GM12878 (cell line): ENCODE data around the gene NKAIN2. TPM values are rescaled to one million over a fixed set of nuclear protein-coding genes. Genes with fewer than 3 reads are reported as not detected.

ENCODE experiments used
- ATAC-seq: fragments of 200-7000 bp; cut with Tn5 transposase; 3 replicates; pipeline ENCODE4 v1.9.1; 2020; ENCODE audit warnings: mild to moderate bottlenecking, moderate library complexity
- BruUV-seq: library from RNA; stranded (reverse); fragments of 400-500 nt; replicated peaks from 2 replicates; lab custom pipeline; 2021; lab: Mats Ljungman, UMichigan
- CTCF ChIA-PET: fragments of 300-600 bp; sonication (Branson Sonifier 250); formaldehyde crosslinking; extraction: SDS; loops from one replicate; lab custom pipeline; 2021; ENCODE audit warnings: inconsistent platforms; lab: Yijun Ruan, JAX
- POLR2A ChIA-PET: fragments of 350-600 bp; formaldehyde crosslinking; extraction: SDS; loops from one replicate; lab custom pipeline; 2021; ENCODE audit warnings: inconsistent platforms; lab: Charles Lee
- RAD21 ChIA-PET: fragments of 300-600 bp; sonication (Branson Sonifier 250); formaldehyde crosslinking; loops from one replicate; lab custom pipeline; 2023; ENCODE audit warnings: antibody characterized with exemption; ENCODE audit not compliant: unreplicated experiment; lab: Charles Lee
- SMC1A ChIA-PET: fragments of 300-600 bp; sonication (Branson Sonifier 250); formaldehyde crosslinking; loops from one replicate; lab custom pipeline; 2023; ENCODE audit not compliant: unreplicated experiment, uncharacterized antibody; lab: Charles Lee
- DNase-seq: peaks from one replicate; pipeline ENCODE4 v3.0.0-alpha.2; 2011; ENCODE audit warnings: low read depth, low spot score
- FAIRE-seq: peaks from 3 replicates; lab custom pipeline; 2011; peaks lifted over from hg19 to GRCh38; lab: Jason Lieb, UNC
- H2AFZ ChIP-seq: 2 replicates; pipeline ENCODE4 v1.6.0; 2011; ENCODE audit warnings: low read depth, low read length, control low read depth; ENCODE audit not compliant: control insufficient read depth
- H3K27ac ChIP-seq: 2 replicates; pipeline ENCODE4 v1.5.1; 2011; ENCODE audit warnings: control low read depth; ENCODE audit not compliant: control insufficient read depth, insufficient read depth
- H3K27me3 ChIP-seq, 2 experiments: replicated peaks in 1 of 2; 2 replicates each; pipeline versions ENCODE4 v1.6.0 to v1.6.1; 2011; ENCODE audit warnings: low read length in 1 of 2; ENCODE audit not compliant: control insufficient read depth in 2 of 2, insufficient read depth in 2 of 2
- H3K36me3 ChIP-seq, 2 experiments: 2 replicates each; pipeline ENCODE4 v1.5.1; 2011; ENCODE audit warnings: low read length in 1 of 2; ENCODE audit not compliant: control insufficient read depth in 2 of 2, insufficient read depth in 2 of 2
- H3K4me1 ChIP-seq: 2 replicates; pipeline ENCODE4 v1.6.1; 2011; ENCODE audit warnings: mild to moderate bottlenecking, low read length, moderate library complexity, mixed read lengths; ENCODE audit not compliant: control insufficient read depth, insufficient read depth
- H3K4me2 ChIP-seq: 2 replicates; pipeline ENCODE4 v1.6.0; 2011; ENCODE audit warnings: control low read depth; ENCODE audit not compliant: control insufficient read depth, insufficient read depth
- H3K4me3 ChIP-seq: fragments of 200-600 bp; sonication (generic); 2 replicates; pipeline ENCODE4 v1.5.1; 2016
- H3K79me2 ChIP-seq: 2 replicates; pipeline ENCODE4 v1.6.0; 2011; ENCODE audit warnings: low read length; ENCODE audit not compliant: control insufficient read depth, insufficient read depth
- H3K9ac ChIP-seq: 2 replicates; pipeline ENCODE4 v1.8.0; 2011; ENCODE audit warnings: low read length, control low read depth, mixed read lengths; ENCODE audit not compliant: control insufficient read depth, insufficient read depth
- H3K9me3 ChIP-seq: replicated peaks from 3 replicates; pipeline ENCODE4 v1.5.1; 2011; ENCODE audit warnings: mild to moderate bottlenecking, low read length; ENCODE audit not compliant: control insufficient read depth, insufficient read depth
- H4K20me1 ChIP-seq: 2 replicates; pipeline ENCODE4 v1.6.0; 2011; ENCODE audit not compliant: control insufficient read depth, insufficient read depth
- BACH1 ChIP-seq: fragments of 450-650 bp; IDR thresholded peaks from 2 replicates; pipeline ENCODE4 v1.6.1; 2017; ENCODE audit warnings: mild to moderate bottlenecking, borderline replicate concordance
- BHLHE40 ChIP-seq, 2 experiments: fragments of 450-650 bp in 1 of 2; IDR thresholded peaks; 2 replicates each; pipeline ENCODE4 v1.6.1; 2011 to 2017; ENCODE audit warnings: low read depth in 2 of 2, borderline replicate concordance in 1 of 2, improper control_type of control experiment in 1 of 2, low read length in 1 of 2, mild to moderate bottlenecking in 1 of 2
- CEBPZ ChIP-seq: fragments of 150-350 bp; IDR thresholded peaks from 2 replicates; pipeline ENCODE4 v1.6.1; 2016; ENCODE audit warnings: low read depth, low read length
- CREM ChIP-seq: IDR thresholded peaks from 2 replicates; pipeline ENCODE4 v1.6.1; 2014; ENCODE audit warnings: antibody characterized with exemption, low read depth
- CTCF ChIP-seq, 3 experiments: IDR thresholded peaks in 2 of 3; conservative IDR thresholded peaks in 1 of 3; 2 replicates each; pipeline ENCODE4 v1.5.1; 2011; ENCODE audit warnings: low read depth in 3 of 3, low read length in 3 of 3, mild to moderate bottlenecking in 3 of 3, control low read depth in 2 of 3, moderate library complexity in 2 of 3, inconsistent platforms in 1 of 3, mixed read lengths in 1 of 3; ENCODE audit not compliant: control insufficient read depth in 2 of 3, insufficient read depth in 1 of 3; ENCODE audit errors: extremely low read depth in 1 of 3
- EED ChIP-seq: sonication (generic); IDR thresholded peaks from 2 replicates; pipeline ENCODE4 v1.6.1; 2016; ENCODE audit warnings: antibody characterized with exemption, low read depth
- RAD21 ChIP-seq: IDR thresholded peaks from 2 replicates; pipeline ENCODE4 v1.6.1; 2011; ENCODE audit warnings: mild to moderate bottlenecking, low read depth, low read length, moderate library complexity; ENCODE audit not compliant: insufficient read depth
- SMC3 ChIP-seq: IDR thresholded peaks from 2 replicates; pipeline ENCODE4 v1.6.1; 2011; ENCODE audit warnings: low read length, improper control_type of control experiment, borderline replicate concordance
- WGBS: methylation state at CpG from one replicate; pipeline ENCODE4 v1.1.6; 2016; ENCODE audit warnings: low lambda C conversion rate; ENCODE audit not compliant: insufficient replicate concordance, insufficient coverage; ENCODE audit errors: missing lambda C conversion rate; 5-methylcytosine and 5-hydroxymethylcytosine counted together
- in situ Hi-C: fragments of 300-500 bp; cut with MboI; formaldehyde crosslinking; loops from 9 replicates; pipeline ENCODE4 v1.14.3; 2018; ENCODE audit warnings: mixed read lengths
- intact Hi-C: fragments of 100-400 bp; cut with micrococcal nuclease; formaldehyde crosslinking; loops from one replicate; pipeline ENCODE4 v1.14.2; 2022; ENCODE audit not compliant: unreplicated experiment
- polyA plus RNA-seq, 11 experiments: library from polyadenylated mRNA; depleted of rRNA in 4 of 11; unstranded in 6 of 11; stranded (reverse) in 5 of 11; fragments of >200 nt; fragmentation: Nextera tagmentation in 4 of 11; fragmentation: Illumina TruSeq in 1 of 11; extraction: Ambion mirVana in 4 of 11; extraction: Trizol in 1 of 11; gene quantifications; 1 replicate in 1 of 11; 2 replicates in 10 of 11; pipeline versions ENCODE4 v1.2.1 to v1.2.3, GENCODE V29; 2011 to 2016; ENCODE audit warnings: inconsistent platforms in 2 of 11, missing spikeins in 2 of 11, low read depth in 1 of 11
- total RNA-seq, 4 experiments: library from RNA; depleted of rRNA in 3 of 4; stranded (reverse); fragments of >200 nt in 3 of 4; fragmentation: Illumina TruSeq in 1 of 4; extraction: Trizol in 1 of 4; gene quantifications; 2 replicates each; pipeline versions ENCODE4 v1.2.1 to v1.2.3, GENCODE V29; 2013 to 2021

Gene NKAIN2
- total and polyA plus RNA-seq, 10 of the 15 experiments (the other 5 are each of a cell fraction or from before 2014, with no cell fraction given), result not detected

DNA sequence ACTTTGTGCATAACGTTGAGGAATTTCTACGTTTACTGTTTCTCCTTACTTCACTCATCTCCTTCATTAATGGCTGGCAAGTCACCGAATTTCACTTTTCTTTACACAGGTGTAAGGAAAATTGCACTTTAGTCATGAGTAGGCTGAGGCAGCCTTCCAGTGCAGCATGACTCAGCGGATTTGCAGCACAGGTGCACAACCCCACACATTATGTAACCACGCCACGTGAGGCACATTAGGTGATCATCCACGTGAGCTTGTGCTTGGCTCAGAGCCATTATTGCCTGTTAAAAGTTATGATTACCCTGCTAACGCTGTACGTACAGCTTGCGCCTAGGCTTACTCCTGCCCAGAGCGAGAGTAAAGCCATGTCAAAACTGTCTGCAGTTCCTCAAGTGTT is 158.8 kb downstream of the NKAIN2 start:
- Histone ChIP-seq H3K4me2 (no peak overlapping the region), H3K36me3 (no peaks in the 10 kb centered on the region), H3K9me3 (no peaks in the 10 kb centered on the region), H3K4me1 (no peaks in the 10 kb centered on the region), H3K4me3 (no peak overlapping the region), H3K9ac (no peak overlapping the region), H2AFZ (no peak overlapping the region), H4K20me1 (no peaks in the 10 kb centered on the region), H3K27me3 (no peaks in the 10 kb centered on the region), H3K79me2 (no peaks in the 10 kb centered on the region), H3K27ac (no peak overlapping the region)
- ChIA-PET RAD21 (no interaction called here), POLR2A (no interaction called here), SMC1A (no interaction called here), CTCF (no interaction called here)
- FAIRE-seq, result no peak
- TF ChIP-seq CREM (no peak), BHLHE40 (IDR thresholded peaks at IDR 0.05; ENCODE audit: borderline replicate concordance in 1 of 2, low read depth in 2 of 2, low read length in 1 of 2) (peak in 1 of 2 experiments; percentile 36; a peak in 1 of 4 replicates), BACH1 (peak; percentile 80; the same call in 1 of the 2 replicates)
- BruUV-seq, result no TSS peak
- intact Hi-C loops (no loop called here), in situ Hi-C loops (no loop called here)
- WGBS, result 35% methylated on average over 11 of the region's 11 CpGs
- DNase-seq, result no peak
- ATAC-seq, result no peak; the same call in 2 of the 3 replicates

GRCh38 chr6:123965894-123966293 is 162.2 kb downstream of the NKAIN2 start:
- intact Hi-C loops, result loop anchor here (1.0 kb wide), 1 partner anchor 164 kb away; no protein-coding TSS in a partner anchor
- Histone ChIP-seq H3K27me3 (no peaks in the 10 kb centered on the region), H4K20me1 (no peaks in the 10 kb centered on the region), H3K4me3 (no peak overlapping the region), H2AFZ (no peak overlapping the region), H3K9me3 (no peaks in the 10 kb centered on the region), H3K4me1 (no peaks in the 10 kb centered on the region), H3K27ac (no peak overlapping the region), H3K36me3 (no peaks in the 10 kb centered on the region), H3K4me2 (no peak overlapping the region), H3K9ac (no peak overlapping the region), H3K79me2 (no peaks in the 10 kb centered on the region)
- DNase-seq (no peak), ATAC-seq (no peak), FAIRE-seq (no peak)
- POLR2A ChIA-PET, result no interaction called here
- WGBS, result 19% methylated on average over 4 of the region's 4 CpGs
- CTCF ChIA-PET, result interaction anchor here (1.6 to 2.8 kb wide), 2 partner anchors 9 to 163 kb away, joined by 3 to 10 read pairs; no protein-coding TSS in a partner anchor
- in situ Hi-C loops, result no loop called here
- BruUV-seq, result no TSS peak
- RAD21 ChIA-PET, result interaction anchor here (1.4 kb wide), 1 partner anchor 163 kb away, joined by 6 read pairs; no protein-coding TSS in a partner anchor
- SMC1A ChIA-PET, result interaction anchor here (0.8 to 1.2 kb wide), 2 partner anchors 35 to 164 kb away, joined by 3 to 4 read pairs; no protein-coding TSS in a partner anchor
- TF ChIP-seq CEBPZ (no peak), RAD21 (peak; percentile 20; the same call in 1 of the 2 replicates), SMC3 (peak; percentile 19; the same call in 1 of the 2 replicates), EED (no peak), CTCF (IDR thresholded peaks at IDR 0.05 in 2 of 3, conservative IDR thresholded peaks at IDR 0.05 in 1 of 3; ENCODE audit: control insufficient read depth in 2 of 3, extremely low read depth in 1 of 3, insufficient read depth in 1 of 3, low read depth in 3 of 3, low read length in 3 of 3) (peak; percentile 7 to 49 (median 12); a peak in 3 of 6 replicates)
